GOT3 (cell line): ENCODE measurements around the gene PCDH18.

Experiments
- DNase-seq: peaks from one replicate; lab custom pipeline; 2025; ENCODE audit warnings: mixed read lengths; lab: John Stamatoyannopoulos, UW

PCDH18 gene

GRCh38 chr4:137471895-137472294 lies 60.4 kb downstream of the PCDH18 start:
- DNase-seq = no peak

- DNase-seq = no peak
These were observed 60.8 kb downstream of the PCDH18 start for GRCh38 chr4:137471461-137471860.

- DNase-seq = no peak
These were observed 61.5 kb downstream of the PCDH18 start for GRCh38 chr4:137470806-137471205.
